Effector memory CD4-positive, alpha-beta T cell (primary cell): ENCODE measurements around the gene THADA.
"Not testable (repeated sequence)": the region's sequence is repeated elsewhere in the genome, so short reads cannot be mapped to it uniquely, and the experiment has no call there.

Source experiments
- DNase-seq, 3 donors: peaks; one replicate each; pipeline ENCODE4 v3.0.0-alpha.2; 2020
- H3K27ac ChIP-seq: 2 replicates; pipeline ENCODE4 v1.7.0; 2013; ENCODE audit warnings: mild to moderate bottlenecking, low read length, moderate library complexity; ENCODE audit not compliant: insufficient read depth, poor library complexity, severe bottlenecking
- H3K27me3 ChIP-seq: replicated peaks from 2 replicates; pipeline ENCODE4 v1.7.0; 2013; ENCODE audit warnings: mild to moderate bottlenecking, low read length; ENCODE audit not compliant: insufficient read depth, control insufficient read depth, poor library complexity, severe bottlenecking
- H3K36me3 ChIP-seq: 2 replicates; pipeline ENCODE4 v1.7.0; 2013; ENCODE audit warnings: mild to moderate bottlenecking, low read length, moderate library complexity; ENCODE audit not compliant: control insufficient read depth, insufficient read depth
- H3K4me1 ChIP-seq: 2 replicates; pipeline ENCODE4 v1.7.0; 2013; ENCODE audit warnings: low read length, mild to moderate bottlenecking; ENCODE audit not compliant: control insufficient read depth, insufficient read depth, poor library complexity, severe bottlenecking
- H3K4me3 ChIP-seq: 2 replicates; pipeline ENCODE4 v1.7.0; 2013; ENCODE audit warnings: low read length, low read depth, mild to moderate bottlenecking; ENCODE audit not compliant: insufficient read depth, poor library complexity, severe bottlenecking
- H3K9me3 ChIP-seq: 2 replicates; pipeline ENCODE4 v1.7.0; 2013; ENCODE audit warnings: mild to moderate bottlenecking, low read length, moderate library complexity; ENCODE audit not compliant: control insufficient read depth

THADA gene

DNA sequence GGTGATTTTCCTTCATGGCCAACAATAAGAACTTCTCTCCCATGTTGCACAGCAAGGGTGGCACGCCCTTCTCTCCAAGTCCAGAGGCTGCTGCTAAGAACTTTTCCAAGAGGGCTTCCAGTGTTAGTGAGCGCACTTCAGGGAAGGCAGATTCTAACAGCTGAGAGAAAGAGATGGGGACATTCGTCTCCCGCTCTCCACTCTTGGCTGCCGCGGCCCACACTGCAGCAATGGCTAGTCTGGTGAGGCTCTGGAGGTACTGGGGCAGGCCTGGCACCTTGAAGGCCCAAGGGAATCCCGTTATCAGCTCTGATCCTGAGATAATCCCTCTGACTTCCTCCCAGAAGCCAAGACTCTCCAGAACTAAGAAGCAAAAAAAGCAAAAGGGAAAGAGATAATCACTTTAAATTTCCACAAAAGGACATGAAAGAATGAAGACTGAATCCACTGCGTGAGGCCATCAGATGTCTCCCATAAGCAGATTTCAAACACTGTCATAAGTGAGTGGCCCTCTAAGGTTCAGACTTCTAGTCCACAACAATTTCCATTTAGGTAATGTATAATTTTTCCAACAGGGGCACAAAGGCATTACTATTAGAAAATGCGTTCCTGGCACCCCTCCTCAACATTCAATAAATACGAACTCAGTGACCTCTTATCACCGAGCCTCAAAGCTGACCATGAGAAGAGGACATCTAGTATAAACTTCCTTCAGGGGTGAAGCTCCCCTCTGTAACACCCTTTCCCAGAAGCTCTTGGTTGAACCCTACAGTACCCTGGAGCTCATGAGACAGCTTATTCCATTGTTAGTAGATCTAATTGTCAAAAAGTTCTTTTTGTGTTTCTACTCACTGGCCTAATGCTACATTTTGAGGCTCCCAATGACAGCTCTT lies 302.7 kb downstream of the THADA start:
- no peaks in the 10 kb centered on the region for H3K4me1 ChIP-seq
- peaks cover 17% of the 10 kb centered on the region for H3K36me3 ChIP-seq
- no peaks in the 10 kb centered on the region for H3K9me3 ChIP-seq
- no peaks in the 10 kb centered on the region for H3K27me3 ChIP-seq
- DNase-seq = no peak
- no peak overlapping the region for H3K27ac ChIP-seq
- no peak overlapping the region for H3K4me3 ChIP-seq

DNA sequence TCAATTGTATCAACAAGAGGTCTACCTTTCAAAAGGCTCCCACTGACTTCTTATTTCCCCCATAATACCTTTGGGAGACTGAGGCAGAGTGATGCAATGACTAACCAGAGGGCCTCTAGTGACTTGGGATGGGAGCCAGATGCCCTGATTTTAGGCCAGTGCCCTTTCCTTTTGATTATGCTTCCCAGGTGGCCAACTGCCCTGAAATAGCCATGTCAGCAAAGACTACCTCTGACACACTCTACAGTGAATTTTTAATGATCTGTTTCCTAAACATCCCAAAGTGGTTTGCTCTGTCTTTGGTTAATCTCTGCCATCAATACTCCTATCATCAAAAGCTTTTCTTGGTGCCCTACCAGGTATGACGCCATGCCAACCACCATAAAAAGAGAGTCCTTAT lies 303.5 kb downstream of the THADA start:
- H3K27ac ChIP-seq = no peak overlapping the region

DNA sequence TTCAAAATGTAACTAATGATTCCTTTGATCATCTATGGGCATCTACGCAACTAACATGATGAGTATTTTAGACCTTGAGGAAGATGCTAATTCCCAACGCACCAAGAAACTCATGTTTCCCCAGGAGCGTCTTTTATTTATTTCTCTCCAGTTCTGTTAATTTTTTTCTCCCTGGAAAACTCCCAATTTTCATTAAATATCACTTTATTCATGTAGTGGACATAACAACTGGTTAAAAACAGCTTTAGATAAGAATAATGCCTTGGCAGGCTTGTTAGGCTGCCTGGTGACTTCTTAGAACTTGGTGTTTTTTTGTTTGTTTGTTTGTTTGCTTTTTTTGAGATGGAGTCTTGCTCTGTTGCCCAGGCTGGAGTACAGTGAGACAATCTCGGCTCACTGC lies 306.5 kb downstream of the THADA start:
- Histone ChIP-seq H3K9me3 (no peaks in the 10 kb centered on the region), H3K36me3 (peaks cover 43% of the 10 kb centered on the region), H3K27me3 (no peaks in the 10 kb centered on the region), H3K27ac (no peak overlapping the region), H3K4me3 (no peak overlapping the region), H3K4me1 (no peaks in the 10 kb centered on the region)
- no peak for DNase-seq

More for the DNA sequence above, 303.5 kb downstream of the THADA start:
- Histone ChIP-seq H3K9me3 (no peaks in the 10 kb centered on the region), H3K4me3 (no peak overlapping the region), H3K27me3 (no peaks in the 10 kb centered on the region), H3K36me3 (peaks cover 17% of the 10 kb centered on the region), H3K4me1 (no peaks in the 10 kb centered on the region)
- DNase-seq = no peak

- peaks cover 47% of the 10 kb centered on the region for H3K36me3 ChIP-seq
- no peak overlapping the region for H3K4me3 ChIP-seq
- DNase-seq = no peak
- H3K9me3 ChIP-seq = no peaks in the 10 kb centered on the region
- no peak overlapping the region for H3K27ac ChIP-seq
- H3K4me1 ChIP-seq = no peaks in the 10 kb centered on the region
- no peaks in the 10 kb centered on the region for H3K27me3 ChIP-seq
Observed at GRCh38 chr2:43288417-43289305, 307.2 kb downstream of the THADA start.

- H3K27ac ChIP-seq = no peak overlapping the region
- no peak for DNase-seq
- H3K9me3 ChIP-seq = no peaks in the 10 kb centered on the region
- H3K36me3 ChIP-seq = peaks cover 39% of the 10 kb centered on the region
- H3K4me3 ChIP-seq = no peak overlapping the region
- H3K27me3 ChIP-seq = no peaks in the 10 kb centered on the region
- no peaks in the 10 kb centered on the region for H3K4me1 ChIP-seq
Observed at GRCh38 chr2:43285987-43286386, 309.9 kb downstream of the THADA start.

GRCh38 chr2:43284967-43285366 lies 310.9 kb downstream of the THADA start:
- H3K4me1 ChIP-seq = no peaks in the 10 kb centered on the region
- H3K27me3 ChIP-seq = no peaks in the 10 kb centered on the region
- peaks cover 30% of the 10 kb centered on the region for H3K36me3 ChIP-seq

DNA sequence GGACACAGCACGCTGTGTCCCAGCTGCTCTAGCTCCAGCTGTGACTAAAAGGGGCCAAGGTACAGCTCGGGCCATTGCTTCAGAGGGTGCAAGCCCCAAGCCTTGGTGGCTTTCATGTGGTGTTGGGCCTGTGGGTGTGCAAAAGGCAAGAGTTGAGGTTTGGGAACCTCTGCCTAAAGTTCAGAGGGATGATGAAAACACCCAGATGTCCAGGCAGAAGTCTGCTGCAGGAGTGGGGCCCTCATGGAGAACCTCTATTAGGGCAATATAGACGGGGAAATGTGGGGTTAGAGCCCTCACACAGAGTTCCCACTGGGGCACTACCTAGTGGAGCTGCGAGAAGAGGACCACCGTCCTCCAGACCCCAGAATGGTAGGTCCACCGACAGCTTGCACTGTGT lies 311.5 kb downstream of the THADA start:
- H3K27ac ChIP-seq, H3K9me3 ChIP-seq, DNase-seq, H3K4me3 ChIP-seq, H3K4me1 ChIP-seq, H3K27me3 ChIP-seq: not testable (repeated sequence)
- peaks cover 30% of the 10 kb centered on the region for H3K36me3 ChIP-seq

More at GRCh38 chr2:43284967-43285366, 310.9 kb downstream of the THADA start:
- DNase-seq = no peak
- Histone ChIP-seq H3K4me3 (no peak overlapping the region), H3K27ac (no peak overlapping the region), H3K9me3 (no peaks in the 10 kb centered on the region)

- peaks cover 36% of the 10 kb centered on the region for H3K36me3 ChIP-seq
Observed at GRCh38 chr2:43280994-43281393, 314.8 kb downstream of the THADA start.

DNA sequence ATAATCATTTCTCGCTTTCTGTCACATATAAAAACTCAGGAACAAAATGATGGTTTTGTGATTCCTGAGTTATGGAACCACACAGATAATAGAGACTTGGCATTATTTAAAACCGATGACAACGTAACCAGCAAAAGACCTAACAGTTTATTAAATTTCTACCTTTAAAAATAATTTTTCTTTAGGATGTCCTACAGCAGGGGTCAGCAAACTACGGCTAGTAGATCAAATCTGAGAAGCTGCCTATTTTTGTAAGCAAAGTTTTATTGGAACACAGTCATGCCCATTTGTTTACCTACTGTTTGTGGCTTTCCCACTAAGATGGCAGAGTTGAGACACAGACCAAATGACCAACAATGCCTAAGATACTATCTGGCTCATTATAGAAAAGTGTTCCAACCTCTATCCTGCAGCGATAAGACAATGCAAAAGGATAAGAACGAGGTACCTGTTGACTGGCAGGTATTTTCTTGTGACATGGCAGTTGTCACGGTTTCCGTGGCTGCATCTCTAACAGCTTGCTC lies 316.5 kb downstream of the THADA start:
- Histone ChIP-seq H3K27ac (no peak overlapping the region), H3K4me3 (no peak overlapping the region), H3K27me3 (no peaks in the 10 kb centered on the region), H3K4me1 (no peaks in the 10 kb centered on the region), H3K36me3 (peaks cover 28% of the 10 kb centered on the region), H3K9me3 (no peaks in the 10 kb centered on the region)
- DNase-seq = no peak

More at GRCh38 chr2:43280994-43281393, 314.8 kb downstream of the THADA start:
- no peak overlapping the region for H3K4me3 ChIP-seq
- no peaks in the 10 kb centered on the region for H3K27me3 ChIP-seq
- H3K4me1 ChIP-seq = no peaks in the 10 kb centered on the region
- no peak overlapping the region for H3K27ac ChIP-seq
- DNase-seq = no peak
- no peaks in the 10 kb centered on the region for H3K9me3 ChIP-seq
